ENCODE measurements around the gene NRXN3. TPM values are rescaled to one million over a fixed set of nuclear protein-coding genes. Genes with fewer than 3 reads are reported as not detected.

The NRXN3 gene
- total RNA-seq, 1 experiment from 2014 or later: not detected

DNA sequence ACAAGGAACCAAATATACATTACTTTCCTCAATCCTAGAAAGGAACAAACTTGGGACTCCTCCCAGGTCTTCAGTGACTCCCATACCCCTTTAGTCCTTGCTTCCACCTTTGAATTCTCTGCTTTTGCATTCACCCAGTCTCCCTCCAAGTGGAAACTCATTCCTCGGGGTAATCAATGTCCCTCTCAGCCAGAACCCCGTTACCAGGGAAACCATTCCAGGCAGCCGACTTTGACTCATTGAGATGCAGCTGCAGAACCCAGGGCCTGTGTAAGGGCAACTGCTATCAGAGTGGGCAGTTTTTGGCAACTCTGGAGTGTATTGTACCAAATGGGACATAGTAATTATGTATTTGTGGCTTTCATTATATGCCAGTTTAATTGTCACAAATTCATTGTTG lies 186.2 kb downstream of the NRXN3 start:
- intact Hi-C loops (cut with micrococcal nuclease; ENCODE audit: unreplicated experiment): no loop called here
- Mint-ChIP-seq H3K9me3 (ENCODE audit: low read depth, unreplicated experiment) (no peaks in the 10 kb centered on the region), H3K27me3 (ENCODE audit: unreplicated experiment) (peaks cover 60% of the 10 kb centered on the region), H3K36me3 (ENCODE audit: insufficient read depth, unreplicated experiment) (no peaks in the 10 kb centered on the region), H3K4me3 (ENCODE audit: low read depth, unreplicated experiment) (no peak overlapping the region), H3K4me1 (ENCODE audit: low read depth, unreplicated experiment) (no peaks in the 10 kb centered on the region), H3K27ac (ENCODE audit: unreplicated experiment) (no peak overlapping the region)
- no TSS peak for BruUV-seq (replicated peaks)
- DNase-seq: no peak
- TF ChIP-seq, protein P1, sequence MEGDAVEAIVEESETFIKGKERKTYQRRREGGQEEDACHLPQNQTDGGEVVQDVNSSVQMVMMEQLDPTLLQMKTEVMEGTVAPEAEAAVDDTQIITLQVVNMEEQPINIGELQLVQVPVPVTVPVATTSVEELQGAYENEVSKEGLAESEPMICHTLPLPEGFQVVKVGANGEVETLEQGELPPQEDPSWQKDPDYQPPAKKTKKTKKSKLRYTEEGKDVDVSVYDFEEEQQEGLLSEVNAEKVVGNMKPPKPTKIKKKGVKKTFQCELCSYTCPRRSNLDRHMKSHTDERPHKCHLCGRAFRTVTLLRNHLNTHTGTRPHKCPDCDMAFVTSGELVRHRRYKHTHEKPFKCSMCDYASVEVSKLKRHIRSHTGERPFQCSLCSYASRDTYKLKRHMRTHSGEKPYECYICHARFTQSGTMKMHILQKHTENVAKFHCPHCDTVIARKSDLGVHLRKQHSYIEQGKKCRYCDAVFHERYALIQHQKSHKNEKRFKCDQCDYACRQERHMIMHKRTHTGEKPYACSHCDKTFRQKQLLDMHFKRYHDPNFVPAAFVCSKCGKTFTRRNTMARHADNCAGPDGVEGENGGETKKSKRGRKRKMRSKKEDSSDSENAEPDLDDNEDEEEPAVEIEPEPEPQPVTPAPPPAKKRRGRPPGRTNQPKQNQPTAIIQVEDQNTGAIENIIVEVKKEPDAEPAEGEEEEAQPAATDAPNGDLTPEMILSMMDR (IDR thresholded peaks at IDR 0.05; ENCODE audit: unreplicated experiment): no peak
- CTCF ChIA-PET: no interaction called here

DNA sequence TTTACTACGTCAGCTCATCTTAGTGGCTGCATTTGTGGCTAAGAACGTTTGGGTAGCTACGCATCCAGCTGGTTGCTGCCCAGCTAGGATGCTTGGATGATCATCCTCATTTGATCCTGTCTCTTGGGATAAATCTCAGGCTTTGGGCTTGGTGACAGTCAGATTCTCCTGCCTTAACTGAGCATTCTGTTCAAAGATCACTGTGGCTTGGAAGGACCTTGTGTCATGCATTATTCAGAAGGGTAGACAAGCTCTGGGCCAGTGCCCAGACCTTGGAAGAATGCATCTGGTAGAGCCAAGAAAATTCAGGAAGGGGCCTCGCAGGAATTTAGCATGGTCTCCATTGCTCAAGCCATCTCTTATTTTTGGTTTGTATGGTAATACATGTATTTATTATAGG lies 188.4 kb downstream of the NRXN3 start:
- intact Hi-C loops (cut with micrococcal nuclease; ENCODE audit: unreplicated experiment): no loop called here
- Mint-ChIP-seq H3K27ac (ENCODE audit: unreplicated experiment) (no peak overlapping the region), H3K9me3 (ENCODE audit: low read depth, unreplicated experiment) (no peaks in the 10 kb centered on the region), H3K4me1 (ENCODE audit: low read depth, unreplicated experiment) (no peaks in the 10 kb centered on the region), H3K4me3 (ENCODE audit: low read depth, unreplicated experiment) (no peak overlapping the region), H3K36me3 (ENCODE audit: insufficient read depth, unreplicated experiment) (no peaks in the 10 kb centered on the region), H3K27me3 (ENCODE audit: unreplicated experiment) (peaks cover 50% of the 10 kb centered on the region)
- BruUV-seq (replicated peaks): no TSS peak
- no peak for DNase-seq
- TF ChIP-seq, protein P1 (IDR thresholded peaks at IDR 0.05; ENCODE audit: unreplicated experiment): no peak
- CTCF ChIA-PET: no interaction called here

DNA sequence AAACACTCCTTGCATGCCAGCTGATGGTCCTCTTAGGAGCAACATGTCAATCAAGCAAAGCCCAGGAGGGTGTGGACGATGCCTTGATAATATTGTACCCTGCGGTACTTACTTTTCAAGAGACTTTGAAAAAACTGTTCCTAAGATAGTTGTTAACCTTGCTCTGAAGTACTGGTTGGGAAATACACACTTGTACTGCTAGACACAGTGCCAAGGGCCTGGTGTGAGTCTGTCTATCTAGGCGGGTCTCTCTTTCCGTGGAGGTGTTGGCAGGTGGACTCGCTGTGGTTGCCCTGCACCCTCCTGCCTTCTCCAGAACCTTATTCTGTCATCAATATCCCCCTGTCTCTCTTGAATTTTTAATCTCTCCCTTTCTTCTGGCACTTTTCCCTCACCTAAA lies 189.4 kb downstream of the NRXN3 start:
- no TSS peak for BruUV-seq (replicated peaks)
- H3K4me1 Mint-ChIP-seq (ENCODE audit: low read depth, unreplicated experiment): no peaks in the 10 kb centered on the region
- no peaks in the 10 kb centered on the region for H3K9me3 Mint-ChIP-seq (ENCODE audit: low read depth, unreplicated experiment)
- H3K4me3 Mint-ChIP-seq (ENCODE audit: low read depth, unreplicated experiment): no peak overlapping the region
- H3K36me3 Mint-ChIP-seq (ENCODE audit: insufficient read depth, unreplicated experiment): no peaks in the 10 kb centered on the region
- TF ChIP-seq, protein P1 (IDR thresholded peaks at IDR 0.05; ENCODE audit: unreplicated experiment): no peak
- CTCF ChIA-PET: no interaction called here
- DNase-seq: no peak
- H3K27me3 Mint-ChIP-seq (ENCODE audit: unreplicated experiment): peaks cover 47% of the 10 kb centered on the region
- intact Hi-C loops (cut with micrococcal nuclease; ENCODE audit: unreplicated experiment): no loop called here
- no peak overlapping the region for H3K27ac Mint-ChIP-seq (ENCODE audit: unreplicated experiment)

DNA sequence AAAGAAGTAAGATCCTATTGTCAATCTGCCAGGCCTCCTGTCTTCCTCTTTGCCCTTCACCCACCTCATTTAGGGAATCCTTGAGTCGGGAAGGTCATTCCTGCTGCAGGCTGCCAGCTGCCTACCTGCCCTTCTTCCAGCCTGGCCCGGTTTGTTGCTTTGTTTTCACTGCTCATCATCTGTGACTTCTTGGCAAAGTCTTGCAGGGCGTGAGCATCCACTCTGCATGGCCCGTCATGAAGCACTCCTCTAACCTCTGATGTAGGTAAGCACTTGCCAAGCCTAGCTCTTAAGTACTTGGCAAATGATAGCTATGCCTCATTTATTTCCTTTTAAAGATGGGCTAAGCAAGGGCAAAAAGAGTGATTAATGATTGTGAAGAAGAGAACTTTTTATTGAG lies 192.8 kb downstream of the NRXN3 start:
- Mint-ChIP-seq H3K27me3 (ENCODE audit: unreplicated experiment) (peaks cover 42% of the 10 kb centered on the region), H3K4me1 (ENCODE audit: low read depth, unreplicated experiment) (no peaks in the 10 kb centered on the region), H3K4me3 (ENCODE audit: low read depth, unreplicated experiment) (no peak overlapping the region), H3K27ac (ENCODE audit: unreplicated experiment) (no peak overlapping the region), H3K9me3 (ENCODE audit: low read depth, unreplicated experiment) (no peaks in the 10 kb centered on the region), H3K36me3 (ENCODE audit: insufficient read depth, unreplicated experiment) (no peaks in the 10 kb centered on the region)
- TF ChIP-seq, protein P1 (IDR thresholded peaks at IDR 0.05; ENCODE audit: unreplicated experiment): no peak
- DNase-seq: no peak
- CTCF ChIA-PET: no interaction called here
- BruUV-seq (replicated peaks): no TSS peak
- intact Hi-C loops (cut with micrococcal nuclease; ENCODE audit: unreplicated experiment): no loop called here
